GM13977 (cell line): ENCODE measurements around the gene MYO9A.

Experiments used
- DNase-seq: peaks from one replicate; pipeline ENCODE4 v3.0.0; 2012; ENCODE audit warnings: low spot score
- in situ Hi-C: fragments of 300-500 bp; cut with MboI; formaldehyde crosslinking; loops from one replicate; pipeline ENCODE4 v1.12.0; 2022; ENCODE audit warnings: low sequenced_read_pairs, low pct_unique_long_range_greater_than_20kb, mixed read lengths, inconsistent platforms; ENCODE audit not compliant: unreplicated experiment
- TF ChIP-seq, protein P1 (sequence below): IDR thresholded peaks from 2 replicates; pipeline ENCODE4 v1.5.1; 2012; ENCODE audit warnings: mild to moderate bottlenecking, control low read depth; ENCODE audit not compliant: insufficient read depth; ENCODE audit errors: extremely low read depth, missing control alignments

MYO9A gene

DNA sequence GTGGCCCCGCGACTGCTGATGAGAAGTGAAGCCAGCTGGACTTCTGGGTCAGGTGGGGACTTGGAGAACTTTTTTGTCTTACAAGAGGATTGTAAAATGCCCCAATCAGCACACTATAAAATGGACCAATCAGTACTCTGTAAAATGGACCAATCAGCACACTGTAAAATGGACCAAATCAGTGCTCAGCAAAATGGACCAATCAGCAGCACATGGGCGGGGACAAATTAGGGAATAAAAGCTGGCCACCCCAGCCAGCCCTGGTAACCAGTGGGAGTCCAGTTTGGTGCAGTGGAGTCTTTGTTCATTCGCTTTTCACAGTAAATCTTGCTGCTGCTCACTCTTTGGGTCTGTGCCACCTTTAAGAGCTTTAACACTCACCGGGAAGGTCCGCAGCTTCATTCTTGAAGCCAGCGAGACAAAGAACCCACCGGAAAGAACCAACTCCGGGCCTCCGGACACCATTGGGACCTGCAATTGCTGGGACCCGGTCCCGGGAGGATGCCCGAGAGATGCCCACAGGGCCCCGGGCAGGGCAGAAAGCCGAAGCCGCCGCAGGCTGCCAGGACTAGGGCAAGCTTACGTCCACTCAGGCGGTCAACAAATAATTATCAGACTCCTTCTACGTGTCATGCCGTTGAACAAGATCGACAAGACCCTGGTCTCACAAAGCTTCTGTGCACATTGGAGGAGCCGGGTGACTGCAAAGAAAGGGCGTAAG, 315.9 kb downstream of the MYO9A start:
- in situ Hi-C loops: loop anchor here (10.0 kb wide), 1 partner anchor 343 kb away; no protein-coding TSS in a partner anchor

DNA sequence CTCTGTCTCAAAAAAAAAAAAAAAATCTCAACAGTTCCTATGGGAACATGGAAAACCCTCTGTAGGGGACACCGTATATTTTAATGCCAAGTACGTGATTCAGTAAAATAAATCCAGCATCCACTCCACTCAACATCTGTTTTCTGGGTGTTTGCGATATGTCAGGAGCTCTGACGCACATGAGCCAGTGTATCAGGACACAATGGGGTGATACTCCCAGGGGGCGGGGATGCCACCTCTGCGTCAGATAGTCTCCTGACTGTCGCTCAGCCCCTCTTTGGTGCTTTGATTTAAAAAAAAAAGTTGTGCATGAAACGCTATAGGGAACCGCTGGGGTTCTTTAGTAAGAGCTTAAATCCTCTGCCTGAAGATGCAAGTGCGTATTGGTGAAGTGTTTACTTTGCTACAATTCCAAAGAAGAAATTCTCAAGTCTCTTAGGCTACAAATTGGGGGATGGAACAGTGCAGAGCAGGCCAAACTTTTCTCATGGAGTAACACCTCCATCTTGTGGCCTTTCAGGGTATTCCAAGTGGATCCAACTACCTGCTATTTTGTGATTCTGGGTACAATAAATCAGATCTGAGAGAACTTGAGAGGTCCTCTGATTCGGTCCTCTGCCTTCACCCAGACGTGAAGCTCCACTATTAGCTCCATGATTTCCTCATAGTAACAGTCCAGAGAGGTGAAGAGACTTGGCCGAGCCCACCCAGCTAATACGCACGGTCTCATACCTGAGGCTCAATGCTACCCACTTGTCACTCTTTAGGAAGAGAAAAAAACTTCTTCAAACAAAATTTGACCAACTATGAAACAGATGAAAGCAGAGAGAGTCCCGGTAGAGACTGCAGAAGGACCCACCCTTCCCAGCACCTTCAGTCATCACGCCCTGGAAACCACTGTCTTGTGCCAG, 316.9 kb downstream of the MYO9A start:
- peak; percentile 70 for DNase-seq
- in situ Hi-C loops: loop anchor here (10.0 kb wide), 1 partner anchor 344 kb away; no protein-coding TSS in a partner anchor
- TF ChIP-seq, protein P1, sequence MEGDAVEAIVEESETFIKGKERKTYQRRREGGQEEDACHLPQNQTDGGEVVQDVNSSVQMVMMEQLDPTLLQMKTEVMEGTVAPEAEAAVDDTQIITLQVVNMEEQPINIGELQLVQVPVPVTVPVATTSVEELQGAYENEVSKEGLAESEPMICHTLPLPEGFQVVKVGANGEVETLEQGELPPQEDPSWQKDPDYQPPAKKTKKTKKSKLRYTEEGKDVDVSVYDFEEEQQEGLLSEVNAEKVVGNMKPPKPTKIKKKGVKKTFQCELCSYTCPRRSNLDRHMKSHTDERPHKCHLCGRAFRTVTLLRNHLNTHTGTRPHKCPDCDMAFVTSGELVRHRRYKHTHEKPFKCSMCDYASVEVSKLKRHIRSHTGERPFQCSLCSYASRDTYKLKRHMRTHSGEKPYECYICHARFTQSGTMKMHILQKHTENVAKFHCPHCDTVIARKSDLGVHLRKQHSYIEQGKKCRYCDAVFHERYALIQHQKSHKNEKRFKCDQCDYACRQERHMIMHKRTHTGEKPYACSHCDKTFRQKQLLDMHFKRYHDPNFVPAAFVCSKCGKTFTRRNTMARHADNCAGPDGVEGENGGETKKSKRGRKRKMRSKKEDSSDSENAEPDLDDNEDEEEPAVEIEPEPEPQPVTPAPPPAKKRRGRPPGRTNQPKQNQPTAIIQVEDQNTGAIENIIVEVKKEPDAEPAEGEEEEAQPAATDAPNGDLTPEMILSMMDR: peak; percentile 78

More for the DNA sequence above, 315.9 kb downstream of the MYO9A start:
- no peak for DNase-seq
- TF ChIP-seq, protein P1: no peak

- TF ChIP-seq, protein P1: no peak
- in situ Hi-C loops: loop anchor here (10.0 kb wide), 1 partner anchor 345 kb away; no protein-coding TSS in a partner anchor
- DNase-seq: no peak
Measured at GRCh38 chr15:71800190-71800589, 317.8 kb downstream of the MYO9A start.

- no peak for DNase-seq
- TF ChIP-seq, protein P1: no peak
- in situ Hi-C loops: no loop called here
Measured at GRCh38 chr15:71798641-71799040, 319.3 kb downstream of the MYO9A start.

- TF ChIP-seq, protein P1: no peak
- DNase-seq: no peak
- in situ Hi-C loops: no loop called here
Measured at GRCh38 chr15:71792521-71792920, 325.4 kb downstream of the MYO9A start.

- DNase-seq: no peak
- TF ChIP-seq, protein P1: no peak
- in situ Hi-C loops: no loop called here
Measured at GRCh38 chr15:71791975-71792374, 326.0 kb downstream of the MYO9A start.
